Neural cell (in vitro differentiated cells): ENCODE measurements around the gene STON2. TPM values are rescaled to one million over a fixed set of nuclear protein-coding genes. Genes with fewer than 3 reads are reported as not detected.

Source experiments
- H2AFZ ChIP-seq: fragments of 200-600, 300-800 bp; sonication (generic), shearing (Covaris generic); 2 replicates; pipeline ENCODE4 v1.6.0; 2014; ENCODE audit warnings: low read depth, mild to moderate bottlenecking, antibody characterized with exemption, low read length, moderate library complexity
- H3F3A ChIP-seq: fragments of 200-600 bp; shearing (Covaris generic); 2 replicates; pipeline ENCODE4 v1.6.1; 2016; ENCODE audit warnings: mild to moderate bottlenecking, moderate library complexity, mixed read lengths, antibody characterized with exemption, low read length; ENCODE audit not compliant: insufficient read depth, poor library complexity, severe bottlenecking
- H3K27ac ChIP-seq: fragments of 200-600, 300-800 bp; sonication (generic), shearing (Covaris generic); 2 replicates; pipeline ENCODE4 v1.5.1; 2014; ENCODE audit warnings: mild to moderate bottlenecking, low read length, moderate library complexity
- H3K27me3 ChIP-seq: fragments of 300-800, 200-600 bp; sonication (generic), shearing (Covaris generic); 2 replicates; pipeline ENCODE4 v1.6.0; 2014; ENCODE audit warnings: mild to moderate bottlenecking, low read depth, low read length, moderate library complexity; ENCODE audit not compliant: insufficient read depth
- H3K36me3 ChIP-seq: fragments of 300-800, 200-600 bp; sonication (generic), shearing (Covaris generic); 2 replicates; pipeline ENCODE4 v1.5.1; 2014; ENCODE audit warnings: mild to moderate bottlenecking, antibody characterized with exemption, low read length, moderate library complexity; ENCODE audit not compliant: insufficient read depth
- H3K4me2 ChIP-seq: fragments of 300-800, 200-600 bp; sonication (generic), shearing (Covaris generic); 2 replicates; pipeline ENCODE4 v1.6.0; 2014; ENCODE audit warnings: mild to moderate bottlenecking, low read length
- H3K4me3 ChIP-seq: fragments of 300-800, 200-600 bp; sonication (generic), shearing (Covaris generic); 2 replicates; pipeline ENCODE4 v1.5.1; 2014; ENCODE audit warnings: mild to moderate bottlenecking, low read length, moderate library complexity
- H3K79me2 ChIP-seq: fragments of 200-600 bp; shearing (Covaris generic); replicated peaks from 2 replicates; pipeline ENCODE4 v1.6.0; 2014; ENCODE audit warnings: mild to moderate bottlenecking, low read length, moderate library complexity; ENCODE audit not compliant: insufficient read depth
- H3K9ac ChIP-seq: fragments of 300-800, 200-600 bp; sonication (generic), shearing (Covaris generic); 2 replicates; pipeline ENCODE4 v1.6.1; 2016; ENCODE audit warnings: mild to moderate bottlenecking, low read length, mixed read lengths
- H3K9me2 ChIP-seq: fragments of 200-600 bp; shearing (Covaris generic); 2 replicates; pipeline ENCODE4 v1.6.1; 2016; ENCODE audit warnings: mild to moderate bottlenecking, low read length, mixed read lengths; ENCODE audit not compliant: insufficient read depth
- H3K9me3 ChIP-seq: fragments of 200-600, 300-800 bp; sonication (generic), shearing (Covaris generic); 2 replicates; pipeline ENCODE4 v1.6.1; 2016; ENCODE audit warnings: mild to moderate bottlenecking, mixed run types, low read length, moderate library complexity, mixed read lengths
- H4K20me1 ChIP-seq: fragments of 200-600 bp; shearing (Covaris generic); 2 replicates; pipeline ENCODE4 v1.6.1; 2016; ENCODE audit warnings: mild to moderate bottlenecking, mixed run types; ENCODE audit not compliant: insufficient read depth
- CTCF ChIP-seq: fragments of 450-650 bp; IDR thresholded peaks from 2 replicates; pipeline ENCODE4 v1.5.1; 2014; ENCODE audit warnings: antibody characterized with exemption, mild to moderate bottlenecking, moderate library complexity; ENCODE audit not compliant: poor library complexity, severe bottlenecking
- EP300 ChIP-seq: fragments of 450-650 bp; conservative IDR thresholded peaks from 2 replicates; pipeline ENCODE4 v1.6.1; 2014; ENCODE audit warnings: antibody characterized with exemption, mild to moderate bottlenecking, moderate library complexity; ENCODE audit not compliant: poor library complexity, severe bottlenecking
- EZH2 ChIP-seq: fragments of 200-600, 300-800 bp; shearing (Covaris generic), sonication (generic); IDR thresholded peaks from 2 replicates; pipeline ENCODE4 v1.6.1; 2014; ENCODE audit warnings: antibody characterized with exemption, low read length, borderline replicate concordance, mild to moderate bottlenecking; ENCODE audit not compliant: insufficient read depth, poor library complexity, severe bottlenecking
- MXI1 ChIP-seq: fragments of 450-650 bp; conservative IDR thresholded peaks from 2 replicates; pipeline ENCODE4 v1.6.1; 2014; ENCODE audit warnings: antibody characterized with exemption, mild to moderate bottlenecking; ENCODE audit not compliant: poor library complexity, severe bottlenecking
- POLR2AphosphoS5 ChIP-seq: IDR thresholded peaks from 2 replicates; pipeline ENCODE4 v1.6.1; 2012
- RAD21 ChIP-seq: fragments of 450-650 bp; conservative IDR thresholded peaks from 2 replicates; pipeline ENCODE4 v1.6.1; 2014; ENCODE audit warnings: antibody characterized with exemption, mild to moderate bottlenecking, moderate library complexity
- REST ChIP-seq: IDR thresholded peaks from 2 replicates; pipeline ENCODE4 v1.6.1; 2012; ENCODE audit warnings: borderline replicate concordance
- SMC3 ChIP-seq: fragments of 450-650 bp; conservative IDR thresholded peaks from 2 replicates; pipeline ENCODE4 v1.6.1; 2014; ENCODE audit warnings: antibody characterized with exemption, mild to moderate bottlenecking, moderate library complexity; ENCODE audit not compliant: poor library complexity
- TAF1 ChIP-seq: IDR thresholded peaks from 2 replicates; pipeline ENCODE4 v1.6.1; 2012; ENCODE audit warnings: low read depth
- polyA plus RNA-seq: library from polyadenylated mRNA; depleted of rRNA; stranded (reverse); fragments of >200 nt; gene quantifications from 2 replicates; pipeline ENCODE4 v1.2.3, GENCODE V29; 2014

The STON2 gene
- polyA plus RNA-seq, 1 donor from 2014 or later: 11.3 TPM

GRCh38 chr14:81366884-81367283 lies 33.2 kb downstream of the STON2 start:
- Histone ChIP-seq H3K27ac (no peak overlapping the region), H3K4me3 (no peak overlapping the region), H3K9me2 (no peaks in the 10 kb centered on the region), H3F3A (no peaks in the 10 kb centered on the region), H2AFZ (no peak overlapping the region), H3K27me3 (no peaks in the 10 kb centered on the region), H3K36me3 (peaks cover 4% of the 10 kb centered on the region), H3K9ac (no peak overlapping the region), H3K9me3 (no peaks in the 10 kb centered on the region), H3K4me2 (no peak overlapping the region), H4K20me1 (no peaks in the 10 kb centered on the region), H3K79me2 (no peaks in the 10 kb centered on the region)
- no peak for TF ChIP-seq CTCF
- TF ChIP-seq SMC3: no peak
- no peak for TF ChIP-seq POLR2AphosphoS5
- TF ChIP-seq TAF1: no peak
- no peak for TF ChIP-seq MXI1
- TF ChIP-seq RAD21: no peak
- TF ChIP-seq EZH2: no peak
- no peak for TF ChIP-seq REST
- no peak for TF ChIP-seq EP300

- peak overlapping the region; percentile 15 for H3K4me3 ChIP-seq
- H3F3A ChIP-seq: no peaks in the 10 kb centered on the region
- H4K20me1 ChIP-seq: no peaks in the 10 kb centered on the region
- H3K36me3 ChIP-seq: peaks cover 4% of the 10 kb centered on the region
- no peaks in the 10 kb centered on the region for H3K9me3 ChIP-seq
- H3K9me2 ChIP-seq: no peaks in the 10 kb centered on the region
- H3K27ac ChIP-seq: no peak overlapping the region
- H3K79me2 ChIP-seq: no peaks in the 10 kb centered on the region
- H3K4me2 ChIP-seq: no peak overlapping the region
- no peaks in the 10 kb centered on the region for H3K27me3 ChIP-seq
- no peak for TF ChIP-seq RAD21
- TF ChIP-seq CTCF: no peak
- TF ChIP-seq SMC3: no peak
- no peak for TF ChIP-seq POLR2AphosphoS5
- TF ChIP-seq REST: no peak
- TF ChIP-seq TAF1: no peak
- TF ChIP-seq EP300: no peak
- TF ChIP-seq EZH2: no peak
- no peak for TF ChIP-seq MXI1
- H3K9ac ChIP-seq: no peak overlapping the region
- no peak overlapping the region for H2AFZ ChIP-seq
Measured at GRCh38 chr14:81366214-81366613, 33.9 kb downstream of the STON2 start.
